GM18517 (cell line): Measurements from ENCODE around the gene DUSP6.

Source experiments
- ATAC-seq: cut with Tn5 transposase; IDR thresholded peaks from one replicate; pipeline ENCODE4 v1.9.1; 2021; ENCODE audit warnings: mild to moderate bottlenecking, moderate library complexity; ENCODE audit not compliant: unreplicated experiment

DUSP6 gene

GRCh38 chr12:89352492-89353187, at the start of gene DUSP6:
Gene DUSP6, minus strand, starts transcription at chr12:89352501. Its CDS starts 462 bp downstream, at chr12:89352039.
- peak; percentile 43 for ATAC-seq

GRCh38 chr12:89401433-89402058, 49.2 kb upstream of the DUSP6 start:
- no peak for ATAC-seq

GRCh38 chr12:89400415-89400814, 48.1 kb upstream of the DUSP6 start:
- no peak for ATAC-seq

- ATAC-seq = no peak
Observed at GRCh38 chr12:89395712-89396111, 43.4 kb upstream of the DUSP6 start.

GRCh38 chr12:89393551-89394121, 41.3 kb upstream of the DUSP6 start:
- ATAC-seq = no peak

GRCh38 chr12:89392391-89392790, 40.1 kb upstream of the DUSP6 start:
- ATAC-seq = no peak

- no peak for ATAC-seq
Observed at GRCh38 chr12:89391726-89392336, 39.5 kb upstream of the DUSP6 start.

- ATAC-seq = no peak
Observed at GRCh38 chr12:89390802-89391673, 38.7 kb upstream of the DUSP6 start.

GRCh38 chr12:89389755-89390661, 37.7 kb upstream of the DUSP6 start:
- no peak for ATAC-seq

- no peak for ATAC-seq
Observed at GRCh38 chr12:89386138-89386537, 33.8 kb upstream of the DUSP6 start.

- no peak for ATAC-seq
Observed at GRCh38 chr12:89384807-89385206, 32.5 kb upstream of the DUSP6 start.

GRCh38 chr12:89384050-89384758, 31.9 kb upstream of the DUSP6 start:
- no peak for ATAC-seq

GRCh38 chr12:89383235-89384049, 31.1 kb upstream of the DUSP6 start:
- no peak for ATAC-seq

GRCh38 chr12:89382328-89382727, 30.0 kb upstream of the DUSP6 start:
- no peak for ATAC-seq

GRCh38 chr12:89379839-89380467, 27.7 kb upstream of the DUSP6 start:
- no peak for ATAC-seq

- no peak for ATAC-seq
Observed at GRCh38 chr12:89379148-89379838, 27.0 kb upstream of the DUSP6 start.

- no peak for ATAC-seq
Observed at GRCh38 chr12:89376844-89377243, 24.5 kb upstream of the DUSP6 start.
